Astrocyte of the cerebellum (primary cell): ENCODE results near the gene ANKRD7.
A peak's percentile ranks its signal among the peaks of the same experiment; 100 is the strongest.

Source experiments
- DNase-seq: peaks from one replicate; pipeline ENCODE4 v3.0.0-alpha.2; 2011; ENCODE audit warnings: low read depth
- H3K4me3 ChIP-seq: 2 replicates; pipeline ENCODE4 v1.5.1; 2011; ENCODE audit warnings: mild to moderate bottlenecking, low read depth, low read length, moderate library complexity
- in situ Hi-C: cut with HindIII; loops from 2 replicates; pipeline ENCODE4 v1.10.0; 2017; ENCODE audit warnings: low sequenced_read_pairs
- TF ChIP-seq, protein P1 (sequence below): IDR thresholded peaks from 2 replicates; pipeline ENCODE4 v1.5.1; 2012; ENCODE audit warnings: low read length, low read depth, moderate library complexity, mild to moderate bottlenecking; ENCODE audit errors: missing control alignments

ANKRD7 gene

DNA sequence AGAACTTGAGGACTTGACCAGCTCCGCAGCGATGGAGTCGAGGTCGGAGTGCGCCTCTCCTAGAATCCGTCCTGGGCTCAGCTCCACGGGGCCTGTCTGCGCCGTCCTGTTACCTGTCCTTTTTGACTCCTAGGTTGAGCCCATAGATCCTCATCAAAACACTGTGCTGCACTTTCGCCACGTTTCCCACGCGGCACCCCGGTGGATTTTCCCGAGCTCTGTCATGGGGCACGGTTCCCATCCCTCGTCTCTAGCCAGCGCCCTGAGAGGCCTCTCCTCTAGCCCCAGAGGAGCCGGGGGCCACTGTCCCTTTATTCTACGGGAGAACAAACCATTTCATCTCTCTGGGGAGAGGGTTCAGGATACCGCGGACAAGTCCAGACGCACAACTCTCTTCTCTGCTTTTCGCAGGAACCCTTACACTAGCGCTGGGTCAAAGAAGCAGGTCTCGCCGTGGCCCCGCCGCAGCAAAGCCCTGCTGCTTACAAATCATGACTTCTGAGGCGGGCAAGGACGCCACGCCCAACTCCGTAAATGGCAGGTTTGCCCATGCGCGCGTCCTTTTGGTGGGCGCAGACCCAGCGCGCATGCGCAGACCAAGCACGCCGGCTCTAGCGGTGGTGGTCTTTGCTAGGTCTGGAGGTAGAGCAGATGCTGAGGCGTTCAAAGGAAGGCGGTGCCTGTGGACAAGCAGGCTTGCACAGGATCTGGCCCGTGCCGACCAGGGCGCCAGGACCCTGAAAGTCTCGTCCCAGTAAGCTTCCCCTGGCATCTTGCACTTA is 10.3 kb upstream of the ANKRD7 start:
- in situ Hi-C loops, result no loop called here
- H3K4me3 ChIP-seq, result peak overlapping the region; percentile 56
- peak; percentile 64 for DNase-seq
- TF ChIP-seq, protein P1, sequence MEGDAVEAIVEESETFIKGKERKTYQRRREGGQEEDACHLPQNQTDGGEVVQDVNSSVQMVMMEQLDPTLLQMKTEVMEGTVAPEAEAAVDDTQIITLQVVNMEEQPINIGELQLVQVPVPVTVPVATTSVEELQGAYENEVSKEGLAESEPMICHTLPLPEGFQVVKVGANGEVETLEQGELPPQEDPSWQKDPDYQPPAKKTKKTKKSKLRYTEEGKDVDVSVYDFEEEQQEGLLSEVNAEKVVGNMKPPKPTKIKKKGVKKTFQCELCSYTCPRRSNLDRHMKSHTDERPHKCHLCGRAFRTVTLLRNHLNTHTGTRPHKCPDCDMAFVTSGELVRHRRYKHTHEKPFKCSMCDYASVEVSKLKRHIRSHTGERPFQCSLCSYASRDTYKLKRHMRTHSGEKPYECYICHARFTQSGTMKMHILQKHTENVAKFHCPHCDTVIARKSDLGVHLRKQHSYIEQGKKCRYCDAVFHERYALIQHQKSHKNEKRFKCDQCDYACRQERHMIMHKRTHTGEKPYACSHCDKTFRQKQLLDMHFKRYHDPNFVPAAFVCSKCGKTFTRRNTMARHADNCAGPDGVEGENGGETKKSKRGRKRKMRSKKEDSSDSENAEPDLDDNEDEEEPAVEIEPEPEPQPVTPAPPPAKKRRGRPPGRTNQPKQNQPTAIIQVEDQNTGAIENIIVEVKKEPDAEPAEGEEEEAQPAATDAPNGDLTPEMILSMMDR, result no peak

GRCh38 chr7:118214833-118215182 is 9.7 kb upstream of the ANKRD7 start:
- peak overlapping the region; percentile 56 for H3K4me3 ChIP-seq
- in situ Hi-C loops, result no loop called here
- DNase-seq, result no peak
- TF ChIP-seq, protein P1, result no peak

DNA sequence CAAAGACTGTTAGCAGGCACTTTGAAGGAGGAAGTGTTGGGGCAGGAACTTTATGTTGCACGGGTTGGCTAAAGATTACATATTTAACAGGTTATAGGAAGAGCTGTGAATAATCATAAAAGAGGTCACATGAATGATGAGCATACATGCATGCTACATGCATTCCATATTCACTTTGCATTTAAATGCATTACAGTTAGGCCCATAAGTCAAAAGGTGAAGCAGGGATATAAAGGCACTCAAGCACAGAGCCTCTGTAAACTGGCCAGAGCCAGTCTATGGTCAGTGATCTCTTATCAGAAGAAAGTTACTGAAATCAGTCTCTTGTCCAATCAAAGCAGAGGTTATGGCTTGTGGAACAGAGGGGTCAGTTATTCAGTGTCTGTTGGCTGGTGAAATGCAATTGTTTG is 7.3 kb upstream of the ANKRD7 start:
- in situ Hi-C loops, result no loop called here
- TF ChIP-seq, protein P1, result no peak
- H3K4me3 ChIP-seq, result no peak overlapping the region
- DNase-seq, result no peak

DNA sequence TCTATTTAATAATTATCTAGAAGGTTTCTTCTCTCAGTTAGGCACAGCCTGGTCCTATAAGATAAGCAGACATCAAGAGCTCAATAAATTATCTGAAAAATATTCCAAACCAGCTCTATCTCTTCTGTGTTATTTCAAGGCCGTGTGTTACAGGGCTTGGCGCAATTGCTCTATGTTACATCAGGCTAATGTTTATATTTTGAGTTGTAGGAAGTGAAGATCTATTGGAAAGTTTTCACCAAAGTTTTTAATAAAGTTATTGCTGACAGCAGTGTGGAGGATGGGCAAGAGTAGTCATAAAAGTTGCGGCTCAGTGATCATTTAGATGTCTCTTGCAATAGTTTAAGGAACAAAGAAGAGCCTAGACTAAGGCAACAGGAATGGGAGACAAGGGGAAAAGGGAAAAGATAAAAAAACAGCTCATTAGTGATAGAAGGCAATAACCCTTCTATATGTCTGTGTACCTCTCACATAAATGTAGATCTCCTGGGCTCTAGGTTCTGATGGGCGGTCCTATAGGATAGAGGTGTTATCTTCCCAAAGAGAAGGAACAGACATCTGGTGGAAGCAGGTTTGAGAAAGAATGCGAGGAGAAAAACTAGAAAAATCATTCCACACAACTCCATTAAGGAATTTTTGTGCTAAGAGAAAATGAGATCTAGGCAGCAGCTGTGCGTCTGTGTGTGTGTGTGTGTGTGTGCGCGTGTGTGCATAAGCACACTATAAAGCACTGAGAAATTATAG is 5.9 kb upstream of the ANKRD7 start:
- no peak overlapping the region for H3K4me3 ChIP-seq
- TF ChIP-seq, protein P1, result no peak
- no peak for DNase-seq
- in situ Hi-C loops, result no loop called here

DNA sequence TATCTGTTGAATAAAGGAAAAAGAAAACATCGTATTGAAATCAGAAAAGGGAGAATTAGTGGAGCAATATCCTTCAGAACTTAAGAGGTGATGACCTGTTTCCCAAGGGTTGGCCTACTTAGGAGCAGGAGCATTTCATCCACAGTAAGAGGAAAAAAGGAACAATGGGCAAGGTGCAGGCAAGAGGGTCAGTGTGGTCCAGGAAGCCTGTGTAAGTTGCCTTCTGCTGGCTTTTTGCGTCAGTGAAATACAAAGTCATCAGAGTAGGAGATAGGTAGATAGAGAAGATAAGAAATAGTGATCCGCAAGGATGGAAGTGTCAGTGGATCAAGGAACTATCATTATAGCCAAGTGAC is 5.4 kb upstream of the ANKRD7 start:
- in situ Hi-C loops, result no loop called here
- H3K4me3 ChIP-seq, result no peak overlapping the region
- TF ChIP-seq, protein P1, result no peak
- DNase-seq, result no peak

DNA sequence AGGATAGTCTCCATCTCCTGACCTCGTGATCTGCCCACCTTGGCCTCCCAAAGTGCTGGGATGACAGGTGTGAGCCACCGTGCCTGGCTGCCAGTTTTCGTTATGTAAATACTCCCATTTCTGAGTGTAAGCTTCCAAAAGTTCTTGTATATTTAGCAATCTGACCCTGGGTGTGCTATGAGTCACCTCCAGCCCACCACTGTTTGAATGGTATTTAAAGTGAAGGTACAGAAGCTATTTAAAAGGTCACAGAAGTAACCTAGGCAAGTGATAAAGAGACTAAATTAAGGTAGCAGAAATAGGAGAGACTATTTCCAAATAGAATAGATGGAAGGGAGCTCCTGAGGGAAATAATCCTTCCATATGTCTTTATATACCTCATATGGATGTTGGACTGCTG is 3.9 kb upstream of the ANKRD7 start:
- in situ Hi-C loops, result no loop called here
- TF ChIP-seq, protein P1, result no peak
- no peak for DNase-seq
- H3K4me3 ChIP-seq, result no peak overlapping the region
